ENCODE measurements around the gene RPS6KA5.
"Not testable (repeated sequence)": the region's sequence is repeated elsewhere in the genome, so short reads cannot be mapped to it uniquely, and the experiment has no call there.

The RPS6KA5 gene

GRCh38 chr14:90985601-90986242 lies 74.7 kb downstream of the RPS6KA5 start:
- DNase-seq (ENCODE audit: low spot score) = no peak

GRCh38 chr14:90983560-90983959 lies 76.9 kb downstream of the RPS6KA5 start:
- DNase-seq (ENCODE audit: low spot score) = no peak

GRCh38 chr14:90981636-90982035 lies 78.8 kb downstream of the RPS6KA5 start:
- no peak for DNase-seq (ENCODE audit: low spot score)

GRCh38 chr14:90980636-90981035 lies 79.8 kb downstream of the RPS6KA5 start:
- not testable (repeated sequence) for DNase-seq (ENCODE audit: low spot score)

GRCh38 chr14:90979515-90979914 lies 80.9 kb downstream of the RPS6KA5 start:
- DNase-seq (ENCODE audit: low spot score) = no peak

- DNase-seq (ENCODE audit: low spot score) = no peak
Observed at GRCh38 chr14:90976101-90976500, 84.3 kb downstream of the RPS6KA5 start.

- no peak for DNase-seq (ENCODE audit: low spot score)
Observed at GRCh38 chr14:90971687-90972086, 88.8 kb downstream of the RPS6KA5 start.

- DNase-seq (ENCODE audit: low spot score) = no peak
Observed at GRCh38 chr14:90970167-90970600, 90.3 kb downstream of the RPS6KA5 start.

- no peak for DNase-seq (ENCODE audit: low spot score)
Observed at GRCh38 chr14:90969531-90970166, 90.8 kb downstream of the RPS6KA5 start.

- DNase-seq (ENCODE audit: low spot score) = no peak
Observed at GRCh38 chr14:90968025-90968424, 92.4 kb downstream of the RPS6KA5 start.

GRCh38 chr14:90966493-90966892 lies 93.9 kb downstream of the RPS6KA5 start:
- no peak for DNase-seq (ENCODE audit: low spot score)

- DNase-seq (ENCODE audit: low spot score) = no peak
Observed at GRCh38 chr14:90965765-90966164, 94.7 kb downstream of the RPS6KA5 start.

- DNase-seq (ENCODE audit: low spot score) = no peak
Observed at GRCh38 chr14:90963343-90963742, 97.1 kb downstream of the RPS6KA5 start.

GRCh38 chr14:90962505-90963109 lies 97.8 kb downstream of the RPS6KA5 start:
- DNase-seq (ENCODE audit: low spot score) = no peak

- no peak for DNase-seq (ENCODE audit: low spot score)
Observed at GRCh38 chr14:90960818-90961217, 99.6 kb downstream of the RPS6KA5 start.

GRCh38 chr14:90959344-90959743 lies 101.1 kb downstream of the RPS6KA5 start:
- DNase-seq (ENCODE audit: low spot score) = no peak

GRCh38 chr14:90956273-90956672 lies 104.2 kb downstream of the RPS6KA5 start:
- no peak for DNase-seq (ENCODE audit: low spot score)

- DNase-seq (ENCODE audit: low spot score) = not testable (repeated sequence)
Observed at GRCh38 chr14:90953643-90954042, 106.8 kb downstream of the RPS6KA5 start.

GRCh38 chr14:90943367-90943766 lies 117.1 kb downstream of the RPS6KA5 start:
- no peak for DNase-seq (ENCODE audit: low spot score)

- no peak for DNase-seq (ENCODE audit: low spot score)
Observed at GRCh38 chr14:90942511-90942910, 117.9 kb downstream of the RPS6KA5 start.

- DNase-seq (ENCODE audit: low spot score) = no peak
Observed at GRCh38 chr14:90941706-90942105, 118.7 kb downstream of the RPS6KA5 start.

GRCh38 chr14:90940318-90940962 lies 120.0 kb downstream of the RPS6KA5 start:
- DNase-seq (ENCODE audit: low spot score) = no peak

GRCh38 chr14:90939252-90939795 lies 121.1 kb downstream of the RPS6KA5 start:
- DNase-seq (ENCODE audit: low spot score) = not testable (repeated sequence)

Measured in CD4-positive, alpha-beta T cell treated with Interleukin-6 at 100 ng/mL for 8 hours (primary cell).